ENCODE results near the gene ATP13A2. TPM values are rescaled to one million over a fixed set of nuclear protein-coding genes. Genes with fewer than 3 reads are reported as not detected.

The ATP13A2 gene
- total RNA-seq, 1 donor from 2014 or later: 17.8 TPM

GRCh38 chr1:16983649-16984048 is 28.1 kb downstream of the ATP13A2 start:
- intact Hi-C loops (cut with micrococcal nuclease): no loop called here
- DNase-seq: no peak
- ATAC-seq: no peak

GRCh38 chr1:16982902-16983301 is 28.8 kb downstream of the ATP13A2 start:
- ATAC-seq (no peak), DNase-seq (no peak)
- intact Hi-C loops (cut with micrococcal nuclease): no loop called here

- ATAC-seq (no peak), DNase-seq (no peak)
- intact Hi-C loops (cut with micrococcal nuclease): no loop called here
Measured at GRCh38 chr1:16981269-16981849, 30.4 kb downstream of the ATP13A2 start.

DNA sequence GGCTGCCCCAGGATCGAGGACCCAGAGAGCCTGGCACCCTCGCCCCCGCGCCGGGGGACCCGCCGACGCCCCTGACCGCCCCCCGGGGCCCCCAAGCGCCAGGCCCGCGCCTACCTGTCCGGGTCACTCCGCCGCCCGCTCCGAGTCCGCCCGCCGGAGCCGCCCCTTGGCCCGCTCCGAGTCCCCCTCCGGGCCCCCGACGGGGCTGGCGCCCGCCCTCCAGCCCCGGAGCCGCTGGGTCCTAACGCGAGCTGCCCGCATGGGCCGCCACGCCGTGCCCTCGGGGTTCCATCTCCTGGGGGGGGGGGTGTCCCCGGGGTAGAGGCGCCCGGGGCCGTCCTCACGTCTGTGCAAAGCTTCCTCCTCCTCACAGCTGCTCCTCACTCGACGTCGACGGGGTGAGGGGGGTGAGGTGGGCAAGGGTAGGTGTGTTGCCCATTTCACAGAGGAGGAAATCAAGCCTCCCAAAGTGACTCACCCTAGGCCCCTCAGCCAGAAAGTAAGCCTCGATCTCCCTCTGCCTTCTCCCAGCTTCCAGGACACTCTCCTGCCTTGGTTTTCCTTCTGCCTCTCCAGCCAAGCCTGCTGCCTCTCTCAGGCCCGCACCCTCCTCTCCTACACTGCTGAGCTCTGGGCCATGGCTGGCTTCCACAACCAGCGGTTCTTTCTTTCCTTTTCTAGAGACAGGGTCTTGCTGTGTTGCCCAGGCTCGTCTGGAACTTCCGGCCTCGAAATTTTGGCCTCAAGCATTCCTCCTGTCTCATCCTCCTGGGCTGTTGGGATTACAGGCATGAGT is 31.1 kb downstream of the ATP13A2 start, which contains the start of gene MFAP2:
Gene MFAP2 (minus strand): TSS at position 148 of the 796 bp plus-strand sequence. CDS start 2,347 bp downstream, outside the sequence.
- DNase-seq (peak; percentile 55), ATAC-seq (peak; percentile 34)
- intact Hi-C loops (cut with micrococcal nuclease): no loop called here

GRCh38 chr1:16979475-16980327 is 32.0 kb downstream of the ATP13A2 start:
- DNase-seq: peak; percentile 65
- ATAC-seq: peak; percentile 19
- intact Hi-C loops (cut with micrococcal nuclease): no loop called here

GRCh38 chr1:16978567-16979474 is 32.9 kb downstream of the ATP13A2 start:
- peak; percentile 67 for DNase-seq
- peak; percentile 79 for ATAC-seq
- intact Hi-C loops (cut with micrococcal nuclease): no loop called here

- no peak for DNase-seq
- intact Hi-C loops (cut with micrococcal nuclease): no loop called here
- ATAC-seq: no peak
Measured at GRCh38 chr1:16978139-16978538, 33.6 kb downstream of the ATP13A2 start.

GRCh38 chr1:16977377-16977776 is 34.4 kb downstream of the ATP13A2 start:
- intact Hi-C loops (cut with micrococcal nuclease): no loop called here
- ATAC-seq (no peak), DNase-seq (no peak)

- DNase-seq (no peak), ATAC-seq (no peak)
- intact Hi-C loops (cut with micrococcal nuclease): no loop called here
Measured at GRCh38 chr1:16976966-16977365, 34.8 kb downstream of the ATP13A2 start.

GRCh38 chr1:16975838-16976237 is 35.9 kb downstream of the ATP13A2 start:
- no peak for ATAC-seq
- intact Hi-C loops (cut with micrococcal nuclease): no loop called here

GRCh38 chr1:16975211-16975610 is 36.5 kb downstream of the ATP13A2 start:
- ATAC-seq: peak; percentile 5
- intact Hi-C loops (cut with micrococcal nuclease): no loop called here
- no peak for DNase-seq

More at GRCh38 chr1:16975838-16976237, 35.9 kb downstream of the ATP13A2 start:
- DNase-seq: no peak

- intact Hi-C loops (cut with micrococcal nuclease): no loop called here
- no peak for ATAC-seq
- no peak for DNase-seq
Measured at GRCh38 chr1:16973215-16973614, 38.5 kb downstream of the ATP13A2 start.

GRCh38 chr1:16972189-16972895 is 39.4 kb downstream of the ATP13A2 start:
- DNase-seq (no peak), ATAC-seq (no peak)
- intact Hi-C loops (cut with micrococcal nuclease): no loop called here

DNA sequence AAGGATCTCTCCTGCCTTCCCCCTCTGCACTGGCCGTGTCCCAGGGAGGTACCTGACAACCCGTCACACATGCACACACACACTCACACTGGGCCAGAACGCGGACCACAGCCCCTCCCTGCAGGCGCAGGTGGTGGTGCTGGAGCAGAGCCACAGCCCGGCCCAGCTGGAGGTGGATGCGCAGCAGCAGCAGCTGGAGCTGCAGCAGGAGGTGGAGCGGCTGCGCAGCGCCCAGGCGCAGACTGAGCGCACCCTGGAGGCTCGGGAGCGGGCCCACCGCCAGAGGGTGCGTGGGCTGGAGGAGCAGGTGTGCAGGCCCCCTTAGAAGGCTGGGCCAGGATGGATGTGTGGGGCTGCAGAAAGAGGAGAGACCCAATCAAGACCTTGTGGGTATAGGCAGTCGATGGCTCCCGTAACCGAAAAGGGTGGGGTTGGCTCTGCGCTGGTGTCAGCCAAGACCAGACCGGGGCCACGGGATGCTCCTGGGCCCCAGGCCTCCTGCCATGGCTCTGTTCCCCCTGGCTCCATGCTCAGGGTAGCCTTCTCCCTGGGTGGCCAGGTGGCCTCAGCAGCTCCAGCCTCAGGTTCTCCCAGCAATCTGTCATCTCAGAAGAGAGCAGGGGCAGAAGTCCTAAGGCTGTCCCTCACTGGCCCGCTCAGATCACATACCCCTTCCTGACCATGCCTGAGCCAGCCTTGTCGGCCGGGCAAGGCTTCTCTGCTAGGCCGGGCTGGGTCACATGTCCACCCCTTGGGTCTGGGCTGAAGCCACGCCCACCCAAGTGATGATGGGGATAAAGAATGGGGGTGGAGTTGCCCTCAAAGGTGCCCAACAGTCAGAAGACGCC is 40.2 kb downstream of the ATP13A2 start:
- DNase-seq (no peak), ATAC-seq (no peak)
- intact Hi-C loops (cut with micrococcal nuclease): no loop called here

GRCh38 chr1:16970132-16970910 is 41.4 kb downstream of the ATP13A2 start:
- intact Hi-C loops (cut with micrococcal nuclease): no loop called here
- no peak for DNase-seq
- no peak for ATAC-seq

DNA sequence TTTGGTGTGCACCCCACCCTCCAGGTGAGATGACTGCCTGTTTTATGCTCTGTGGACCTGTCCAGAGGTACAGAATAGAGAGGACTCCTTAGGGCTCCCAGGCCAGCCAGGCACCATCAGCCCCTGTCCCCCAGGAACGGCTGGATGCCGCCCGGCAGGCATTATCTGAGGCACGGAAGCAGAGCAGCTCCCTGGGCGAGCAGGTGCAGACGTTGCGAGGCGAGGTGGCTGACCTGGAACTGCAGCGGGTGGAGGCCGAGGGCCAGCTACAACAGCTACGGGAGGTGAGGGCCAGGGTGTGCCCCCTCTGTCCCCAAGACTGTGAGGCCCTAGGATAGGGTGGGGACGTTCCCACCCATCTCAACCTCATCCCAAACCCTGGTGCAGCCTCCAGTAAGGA is 42.1 kb downstream of the ATP13A2 start:
- DNase-seq (no peak), ATAC-seq (no peak)
- intact Hi-C loops (cut with micrococcal nuclease): no loop called here

Data from left ventricle myocardium superior (tissue), 1 donor.